GM18870 (cell line): ENCODE data around the gene PARVA.

Experiments used
- ATAC-seq: cut with Tn5 transposase; IDR thresholded peaks from one replicate; pipeline ENCODE4 v1.9.1; 2021; ENCODE audit warnings: moderate library complexity; ENCODE audit not compliant: unreplicated experiment

Gene PARVA

GRCh38 chr11:12456651-12457579 is 79.5 kb downstream of the PARVA start:
- no peak for ATAC-seq

GRCh38 chr11:12458042-12458441 is 80.7 kb downstream of the PARVA start:
- no peak for ATAC-seq

GRCh38 chr11:12459374-12459773 is 82.0 kb downstream of the PARVA start:
- no peak for ATAC-seq

GRCh38 chr11:12459865-12460444 is 82.6 kb downstream of the PARVA start:
- no peak for ATAC-seq

GRCh38 chr11:12460466-12460865 is 83.1 kb downstream of the PARVA start:
- no peak for ATAC-seq

- ATAC-seq = no peak
Observed at GRCh38 chr11:12461516-12461915, 84.1 kb downstream of the PARVA start.

GRCh38 chr11:12464303-12464702 is 86.9 kb downstream of the PARVA start:
- ATAC-seq = no peak

- ATAC-seq = no peak
Observed at GRCh38 chr11:12465332-12465731, 88.0 kb downstream of the PARVA start.

GRCh38 chr11:12467610-12468009 is 90.2 kb downstream of the PARVA start:
- ATAC-seq = no peak

- no peak for ATAC-seq
Observed at GRCh38 chr11:12469451-12469850, 92.1 kb downstream of the PARVA start.

GRCh38 chr11:12470236-12470635 is 92.9 kb downstream of the PARVA start:
- ATAC-seq = no peak

GRCh38 chr11:12472401-12473005 is 95.1 kb downstream of the PARVA start:
- no peak for ATAC-seq

GRCh38 chr11:12473381-12473780 is 96.0 kb downstream of the PARVA start:
- ATAC-seq = no peak

- ATAC-seq = no peak
Observed at GRCh38 chr11:12474871-12475270, 97.5 kb downstream of the PARVA start.

GRCh38 chr11:12478743-12479142 is 101.4 kb downstream of the PARVA start:
- no peak for ATAC-seq

GRCh38 chr11:12480401-12480800 is 103.0 kb downstream of the PARVA start:
- no peak for ATAC-seq

GRCh38 chr11:12482839-12483238 is 105.5 kb downstream of the PARVA start:
- ATAC-seq = no peak

GRCh38 chr11:12483604-12484003 is 106.2 kb downstream of the PARVA start:
- no peak for ATAC-seq

- ATAC-seq = no peak
Observed at GRCh38 chr11:12485328-12485727, 108.0 kb downstream of the PARVA start.

GRCh38 chr11:12489246-12489772 is 111.9 kb downstream of the PARVA start:
- ATAC-seq = no peak

GRCh38 chr11:12494699-12495098 is 117.3 kb downstream of the PARVA start:
- no peak for ATAC-seq
